ENCODE results near the gene TFCP2L1.

TFCP2L1 gene

GRCh38 chr2:121243821-121244460 lies 41.1 kb downstream of the TFCP2L1 start:
- no peak overlapping the region for H3K4me3 ChIP-seq (ENCODE audit: low read depth, low read length)

- no peak overlapping the region for H3K4me3 ChIP-seq (ENCODE audit: low read depth, low read length)
Observed at GRCh38 chr2:121242976-121243375, 42.0 kb downstream of the TFCP2L1 start.

GRCh38 chr2:121242175-121242875 lies 42.7 kb downstream of the TFCP2L1 start:
- no peak overlapping the region for H3K4me3 ChIP-seq (ENCODE audit: low read depth, low read length)

GRCh38 chr2:121241466-121241865 lies 43.5 kb downstream of the TFCP2L1 start:
- no peak overlapping the region for H3K4me3 ChIP-seq (ENCODE audit: low read depth, low read length)

- H3K4me3 ChIP-seq (ENCODE audit: low read depth, low read length): no peak overlapping the region
Observed at GRCh38 chr2:121240436-121240835, 44.6 kb downstream of the TFCP2L1 start.

GRCh38 chr2:121239969-121240368 lies 45.0 kb downstream of the TFCP2L1 start:
- no peak overlapping the region for H3K4me3 ChIP-seq (ENCODE audit: low read depth, low read length)

- no peak overlapping the region for H3K4me3 ChIP-seq (ENCODE audit: low read depth, low read length)
Observed at GRCh38 chr2:121239471-121239870, 45.5 kb downstream of the TFCP2L1 start.

GRCh38 chr2:121238828-121239227 lies 46.2 kb downstream of the TFCP2L1 start:
- no peak overlapping the region for H3K4me3 ChIP-seq (ENCODE audit: low read depth, low read length)

- no peak overlapping the region for H3K4me3 ChIP-seq (ENCODE audit: low read depth, low read length)
Observed at GRCh38 chr2:121237980-121238665, 46.9 kb downstream of the TFCP2L1 start.

GRCh38 chr2:121237336-121237979 lies 47.5 kb downstream of the TFCP2L1 start:
- H3K4me3 ChIP-seq (ENCODE audit: low read depth, low read length): no peak overlapping the region

GRCh38 chr2:121236650-121237180 lies 48.3 kb downstream of the TFCP2L1 start:
- no peak overlapping the region for H3K4me3 ChIP-seq (ENCODE audit: low read depth, low read length)

GRCh38 chr2:121236101-121236640 lies 48.8 kb downstream of the TFCP2L1 start:
- no peak overlapping the region for H3K4me3 ChIP-seq (ENCODE audit: low read depth, low read length)

- no peak overlapping the region for H3K4me3 ChIP-seq (ENCODE audit: low read depth, low read length)
Observed at GRCh38 chr2:121235542-121235941, 49.5 kb downstream of the TFCP2L1 start.

GRCh38 chr2:121234791-121235190 lies 50.2 kb downstream of the TFCP2L1 start:
- H3K4me3 ChIP-seq (ENCODE audit: low read depth, low read length): no peak overlapping the region

- H3K4me3 ChIP-seq (ENCODE audit: low read depth, low read length): no peak overlapping the region
Observed at GRCh38 chr2:121234144-121234543, 50.9 kb downstream of the TFCP2L1 start.

- no peak overlapping the region for H3K4me3 ChIP-seq (ENCODE audit: low read depth, low read length)
Observed at GRCh38 chr2:121233486-121234110, 51.4 kb downstream of the TFCP2L1 start.

GRCh38 chr2:121232626-121233265 lies 52.3 kb downstream of the TFCP2L1 start:
- H3K4me3 ChIP-seq (ENCODE audit: low read depth, low read length): no peak overlapping the region

- H3K4me3 ChIP-seq (ENCODE audit: low read depth, low read length): no peak overlapping the region
Observed at GRCh38 chr2:121231385-121232000, 53.5 kb downstream of the TFCP2L1 start.

- H3K4me3 ChIP-seq (ENCODE audit: low read depth, low read length): no peak overlapping the region
Observed at GRCh38 chr2:121228521-121228920, 56.5 kb downstream of the TFCP2L1 start.
